Measurements from ENCODE around the gene CIITA.

DNA sequence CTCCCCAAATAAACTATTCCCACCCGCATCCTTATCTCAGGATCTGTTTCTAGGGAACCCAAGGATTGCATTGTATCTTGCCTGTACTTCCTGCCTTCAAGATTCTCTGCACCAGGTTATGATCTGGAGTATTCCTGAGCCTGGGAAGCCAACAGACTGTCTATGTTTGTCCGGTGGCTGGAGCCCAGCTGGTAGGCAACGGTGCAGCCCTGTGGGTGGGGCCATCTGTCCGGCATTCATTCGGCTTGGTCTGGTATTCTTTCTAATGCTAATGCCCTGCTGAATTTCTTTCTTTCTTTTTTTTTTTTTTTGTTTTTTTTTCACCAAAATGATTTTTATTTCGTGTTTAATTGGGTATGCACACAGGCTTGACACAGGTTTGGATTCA is 37.7 kb upstream of the CIITA start:
- TF ChIP-seq, protein P1, sequence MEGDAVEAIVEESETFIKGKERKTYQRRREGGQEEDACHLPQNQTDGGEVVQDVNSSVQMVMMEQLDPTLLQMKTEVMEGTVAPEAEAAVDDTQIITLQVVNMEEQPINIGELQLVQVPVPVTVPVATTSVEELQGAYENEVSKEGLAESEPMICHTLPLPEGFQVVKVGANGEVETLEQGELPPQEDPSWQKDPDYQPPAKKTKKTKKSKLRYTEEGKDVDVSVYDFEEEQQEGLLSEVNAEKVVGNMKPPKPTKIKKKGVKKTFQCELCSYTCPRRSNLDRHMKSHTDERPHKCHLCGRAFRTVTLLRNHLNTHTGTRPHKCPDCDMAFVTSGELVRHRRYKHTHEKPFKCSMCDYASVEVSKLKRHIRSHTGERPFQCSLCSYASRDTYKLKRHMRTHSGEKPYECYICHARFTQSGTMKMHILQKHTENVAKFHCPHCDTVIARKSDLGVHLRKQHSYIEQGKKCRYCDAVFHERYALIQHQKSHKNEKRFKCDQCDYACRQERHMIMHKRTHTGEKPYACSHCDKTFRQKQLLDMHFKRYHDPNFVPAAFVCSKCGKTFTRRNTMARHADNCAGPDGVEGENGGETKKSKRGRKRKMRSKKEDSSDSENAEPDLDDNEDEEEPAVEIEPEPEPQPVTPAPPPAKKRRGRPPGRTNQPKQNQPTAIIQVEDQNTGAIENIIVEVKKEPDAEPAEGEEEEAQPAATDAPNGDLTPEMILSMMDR (IDR thresholded peaks at IDR 0.05; ENCODE audit: low read length): no peak
- TF ChIP-seq EZH2 (IDR thresholded peaks at IDR 0.05; ENCODE audit: borderline replicate concordance, low read length): no peak
